ENCODE measurements around the gene CLCN7. TPM values are rescaled to one million over a fixed set of nuclear protein-coding genes. Genes with fewer than 3 reads are reported as not detected.
"Not testable (repeated sequence)": the region's sequence is repeated elsewhere in the genome, so short reads cannot be mapped to it uniquely, and the experiment has no call there.

The CLCN7 gene
- total RNA-seq, 1 experiment from 2014 or later: 60.0 TPM

DNA sequence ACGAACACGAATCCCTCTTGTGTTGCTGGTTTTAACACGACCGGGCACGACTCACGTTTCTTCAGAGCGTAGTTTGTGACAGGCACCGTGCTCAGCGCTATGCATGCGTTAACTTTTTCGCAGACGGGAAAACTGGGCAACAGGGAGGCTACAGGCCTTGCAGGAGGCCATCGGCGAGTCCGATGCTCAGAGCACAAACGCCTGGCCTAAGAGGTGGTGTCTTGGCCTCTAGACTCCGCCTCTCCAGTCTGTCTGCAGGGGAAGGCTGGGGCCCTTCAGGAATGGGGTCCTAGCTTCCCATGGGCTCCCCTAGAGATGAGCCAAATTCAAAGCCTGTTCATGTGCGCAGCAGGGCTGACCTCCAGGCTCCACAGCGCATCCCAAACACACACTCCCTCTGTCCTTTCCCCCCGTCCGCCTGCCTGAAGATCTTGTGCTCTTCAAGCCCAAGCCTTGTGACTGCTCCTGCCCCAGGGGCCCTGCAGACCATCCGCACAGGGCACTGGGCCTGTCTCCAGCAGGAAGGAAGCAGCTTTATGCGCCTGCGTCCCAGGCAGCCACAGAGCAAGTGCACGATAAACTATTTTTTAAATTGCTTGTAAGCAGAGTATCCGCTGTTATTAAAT lies 3.1 kb downstream of the CLCN7 start:
- Mint-ChIP-seq H3K4me1 (ENCODE audit: insufficient read depth, unreplicated experiment) (peaks cover 16% of the 10 kb centered on the region), H3K9me3 (ENCODE audit: unreplicated experiment) (no peaks in the 10 kb centered on the region), H3K36me3 (ENCODE audit: insufficient read depth, unreplicated experiment) (peaks cover 11% of the 10 kb centered on the region), H3K4me3 (ENCODE audit: unreplicated experiment) (no peak overlapping the region), H3K27me3 (ENCODE audit: insufficient read depth, unreplicated experiment) (no peaks in the 10 kb centered on the region), H3K27ac (ENCODE audit: low read depth, unreplicated experiment) (no peak overlapping the region)
- BruUV-seq (replicated peaks): no TSS peak
- DNase-seq (ENCODE audit: unreplicated experiment): no peak
- POLR2A ChIA-PET: interaction anchor here (1.6 kb wide), 1 partner anchor 51 kb away, joined by 6 read pairs; the partner anchor contains the start of gene UQCC4
- intact Hi-C loops (cut with micrococcal nuclease): no loop called here
- CTCF ChIA-PET: no interaction called here
- TF ChIP-seq, protein P1, sequence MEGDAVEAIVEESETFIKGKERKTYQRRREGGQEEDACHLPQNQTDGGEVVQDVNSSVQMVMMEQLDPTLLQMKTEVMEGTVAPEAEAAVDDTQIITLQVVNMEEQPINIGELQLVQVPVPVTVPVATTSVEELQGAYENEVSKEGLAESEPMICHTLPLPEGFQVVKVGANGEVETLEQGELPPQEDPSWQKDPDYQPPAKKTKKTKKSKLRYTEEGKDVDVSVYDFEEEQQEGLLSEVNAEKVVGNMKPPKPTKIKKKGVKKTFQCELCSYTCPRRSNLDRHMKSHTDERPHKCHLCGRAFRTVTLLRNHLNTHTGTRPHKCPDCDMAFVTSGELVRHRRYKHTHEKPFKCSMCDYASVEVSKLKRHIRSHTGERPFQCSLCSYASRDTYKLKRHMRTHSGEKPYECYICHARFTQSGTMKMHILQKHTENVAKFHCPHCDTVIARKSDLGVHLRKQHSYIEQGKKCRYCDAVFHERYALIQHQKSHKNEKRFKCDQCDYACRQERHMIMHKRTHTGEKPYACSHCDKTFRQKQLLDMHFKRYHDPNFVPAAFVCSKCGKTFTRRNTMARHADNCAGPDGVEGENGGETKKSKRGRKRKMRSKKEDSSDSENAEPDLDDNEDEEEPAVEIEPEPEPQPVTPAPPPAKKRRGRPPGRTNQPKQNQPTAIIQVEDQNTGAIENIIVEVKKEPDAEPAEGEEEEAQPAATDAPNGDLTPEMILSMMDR (IDR thresholded peaks at IDR 0.05; ENCODE audit: unreplicated experiment): no peak

DNA sequence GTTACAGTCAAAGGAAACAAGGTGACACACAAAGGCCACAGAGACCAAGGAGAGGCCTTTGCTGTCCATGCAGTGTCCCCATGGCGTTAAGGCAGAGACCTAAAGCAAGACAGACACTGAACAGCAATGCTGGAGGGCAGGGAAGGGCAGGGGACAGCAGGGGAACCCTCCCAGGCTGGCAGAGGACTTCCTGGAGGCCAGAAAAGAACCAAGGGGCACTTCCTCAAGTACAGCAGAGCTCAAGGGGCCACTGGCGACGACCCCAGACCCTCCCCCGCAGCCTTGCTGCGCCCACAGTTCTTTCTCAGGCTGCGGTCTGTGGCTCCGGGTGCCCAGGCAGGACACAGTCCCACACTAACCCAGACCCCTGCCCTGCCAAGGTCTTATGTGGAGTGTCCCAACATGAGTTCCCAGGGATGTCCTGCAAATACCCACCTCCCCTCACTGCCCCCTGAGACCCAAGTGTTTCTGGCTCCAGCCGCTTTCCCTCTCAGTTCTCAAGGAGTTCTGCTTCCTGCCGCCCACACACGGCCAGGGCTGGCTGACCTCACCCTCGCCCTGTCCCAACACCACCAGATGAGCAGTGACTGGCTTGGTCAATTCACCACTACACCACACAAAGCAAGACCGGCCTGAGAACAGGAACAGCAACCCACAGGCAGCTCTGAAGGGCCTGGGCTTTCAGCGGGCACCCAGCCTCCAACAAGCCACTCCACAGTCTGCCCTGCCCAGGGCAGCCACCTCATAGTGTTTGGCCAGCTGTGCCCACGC lies 4.2 kb downstream of the CLCN7 start:
- peaks cover 11% of the 10 kb centered on the region for H3K36me3 Mint-ChIP-seq (ENCODE audit: insufficient read depth, unreplicated experiment)
- POLR2A ChIA-PET: interaction anchor here (1.6 kb wide), 1 partner anchor 50 kb away, joined by 6 read pairs; the partner anchor contains the start of gene UQCC4
- H3K4me1 Mint-ChIP-seq (ENCODE audit: insufficient read depth, unreplicated experiment): peaks cover 17% of the 10 kb centered on the region
- DNase-seq (ENCODE audit: unreplicated experiment): no peak
- H3K27me3 Mint-ChIP-seq (ENCODE audit: insufficient read depth, unreplicated experiment): no peaks in the 10 kb centered on the region
- H3K27ac Mint-ChIP-seq (ENCODE audit: low read depth, unreplicated experiment): no peak overlapping the region
- no TSS peak for BruUV-seq (replicated peaks)
- TF ChIP-seq, protein P1 (IDR thresholded peaks at IDR 0.05; ENCODE audit: unreplicated experiment): no peak
- intact Hi-C loops (cut with micrococcal nuclease): no loop called here
- H3K4me3 Mint-ChIP-seq (ENCODE audit: unreplicated experiment): no peak overlapping the region
- CTCF ChIA-PET: no interaction called here
- H3K9me3 Mint-ChIP-seq (ENCODE audit: unreplicated experiment): no peaks in the 10 kb centered on the region

DNA sequence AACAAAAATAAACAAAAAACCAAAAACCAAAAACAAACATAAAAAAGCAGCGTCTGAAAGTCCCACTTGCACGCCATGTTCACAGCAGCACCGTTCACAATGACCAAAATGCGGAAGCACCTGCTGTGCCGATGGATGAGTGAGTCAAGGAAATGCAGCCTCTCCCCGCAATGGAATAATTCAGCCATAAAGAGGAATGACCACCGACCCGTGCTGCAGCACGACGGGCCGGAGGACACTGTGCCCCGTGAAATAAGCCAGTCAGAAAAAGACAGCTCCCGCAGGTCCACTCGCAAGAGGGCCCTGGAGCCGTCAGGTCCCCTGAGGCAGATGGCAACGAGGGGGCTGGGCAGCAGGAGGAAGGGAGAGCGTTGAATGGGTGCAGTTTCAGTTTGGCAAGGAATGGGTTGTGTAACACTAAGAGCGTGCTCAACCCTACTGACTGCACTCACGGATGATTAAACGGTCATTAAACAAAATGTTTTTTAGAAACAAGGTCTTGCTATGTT lies 5.1 kb downstream of the CLCN7 start:
- Mint-ChIP-seq H3K4me3 (ENCODE audit: unreplicated experiment) (no peak overlapping the region), H3K9me3 (ENCODE audit: unreplicated experiment) (no peaks in the 10 kb centered on the region), H3K4me1 (ENCODE audit: insufficient read depth, unreplicated experiment) (peaks cover 17% of the 10 kb centered on the region), H3K27ac (ENCODE audit: low read depth, unreplicated experiment) (no peak overlapping the region), H3K27me3 (ENCODE audit: insufficient read depth, unreplicated experiment) (no peaks in the 10 kb centered on the region), H3K36me3 (ENCODE audit: insufficient read depth, unreplicated experiment) (peaks cover 16% of the 10 kb centered on the region)
- TF ChIP-seq, protein P1 (IDR thresholded peaks at IDR 0.05; ENCODE audit: unreplicated experiment): no peak
- no peak for DNase-seq (ENCODE audit: unreplicated experiment)
- no TSS peak for BruUV-seq (replicated peaks)
- POLR2A ChIA-PET: no interaction called here
- CTCF ChIA-PET: no interaction called here
- intact Hi-C loops (cut with micrococcal nuclease): no loop called here

DNA sequence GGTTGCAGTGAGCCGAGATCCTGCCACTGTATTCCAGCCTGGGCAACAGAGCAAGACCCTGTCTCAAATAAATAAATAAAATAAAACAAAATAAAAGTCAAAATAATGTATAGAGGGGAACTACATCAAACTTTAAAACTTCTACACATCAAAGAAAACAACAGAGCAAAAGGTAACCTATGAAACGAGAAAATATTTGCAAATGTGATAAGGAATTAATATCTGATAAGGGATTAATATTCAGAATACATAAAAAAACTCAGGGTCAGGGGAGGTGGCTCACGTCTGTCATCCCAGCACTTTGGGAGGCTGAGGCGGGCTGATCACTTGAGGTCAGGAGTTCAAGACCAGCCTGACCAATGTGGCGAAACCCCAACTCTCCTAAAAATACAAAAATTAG lies 5.7 kb downstream of the CLCN7 start:
- H3K4me3 Mint-ChIP-seq (ENCODE audit: unreplicated experiment); intact Hi-C loops (cut with micrococcal nuclease): not testable (repeated sequence)

More for the DNA sequence above, 5.7 kb downstream of the CLCN7 start:
- DNase-seq (ENCODE audit: unreplicated experiment); BruUV-seq (replicated peaks); POLR2A ChIA-PET; H3K27ac Mint-ChIP-seq (ENCODE audit: low read depth, unreplicated experiment); H3K9me3 Mint-ChIP-seq (ENCODE audit: unreplicated experiment); CTCF ChIA-PET; H3K27me3 Mint-ChIP-seq (ENCODE audit: insufficient read depth, unreplicated experiment): not testable (repeated sequence)
- peaks cover 22% of the 10 kb centered on the region for H3K36me3 Mint-ChIP-seq (ENCODE audit: insufficient read depth, unreplicated experiment)
- peaks cover 17% of the 10 kb centered on the region for H3K4me1 Mint-ChIP-seq (ENCODE audit: insufficient read depth, unreplicated experiment)
